ENCODE data around the gene TDRD7. TPM values are rescaled to one million over a fixed set of nuclear protein-coding genes. Genes with fewer than 3 reads are reported as not detected.

TDRD7 gene
- polyA plus RNA-seq, 1 donor from 2014 or later = 9.7 TPM

- H3K4me3 ChIP-seq (ENCODE audit: low read length) = no peak overlapping the region
- H3K27me3 ChIP-seq (ENCODE audit: insufficient read depth, low read depth, low read length) = no peaks in the 10 kb centered on the region
- H4K20me1 ChIP-seq (ENCODE audit: insufficient read depth) = no peaks in the 10 kb centered on the region
- no peak overlapping the region for H3K4me2 ChIP-seq (ENCODE audit: low read length)
- H3F3A ChIP-seq (ENCODE audit: insufficient read depth, low read length, poor library complexity, severe bottlenecking) = no peaks in the 10 kb centered on the region
- no peak overlapping the region for H3K27ac ChIP-seq (ENCODE audit: low read length)
- H3K9me2 ChIP-seq (ENCODE audit: insufficient read depth, low read length) = no peaks in the 10 kb centered on the region
- no peaks in the 10 kb centered on the region for H3K9me3 ChIP-seq (ENCODE audit: low read length)
- H3K9ac ChIP-seq (ENCODE audit: low read length) = no peak overlapping the region
- no peaks in the 10 kb centered on the region for H3K36me3 ChIP-seq (ENCODE audit: insufficient read depth, low read length)
- TF ChIP-seq POLR2AphosphoS5 (IDR thresholded peaks at IDR 0.05) (no peak), EP300 (conservative IDR thresholded peaks at IDR 0.05; ENCODE audit: poor library complexity, severe bottlenecking) (no peak), REST (IDR thresholded peaks at IDR 0.05; ENCODE audit: borderline replicate concordance) (no peak), SMC3 (conservative IDR thresholded peaks at IDR 0.05; ENCODE audit: poor library complexity) (no peak), CTCF (IDR thresholded peaks at IDR 0.05; ENCODE audit: poor library complexity, severe bottlenecking) (no peak), TAF1 (IDR thresholded peaks at IDR 0.05; ENCODE audit: low read depth) (no peak), EZH2 (IDR thresholded peaks at IDR 0.05; ENCODE audit: borderline replicate concordance, insufficient read depth, low read length, poor library complexity, severe bottlenecking) (no peak), MXI1 (conservative IDR thresholded peaks at IDR 0.05; ENCODE audit: poor library complexity, severe bottlenecking) (no peak), RAD21 (conservative IDR thresholded peaks at IDR 0.05) (no peak)
- H2AFZ ChIP-seq (ENCODE audit: low read depth, low read length) = no peak overlapping the region
- H3K79me2 ChIP-seq (replicated peaks; ENCODE audit: insufficient read depth, low read length) = no peaks in the 10 kb centered on the region
Measured at GRCh38 chr9:97535771-97536170, 123.9 kb downstream of the TDRD7 start.

- H3K9ac ChIP-seq (ENCODE audit: low read length) = no peak overlapping the region
- H3K4me2 ChIP-seq (ENCODE audit: low read length) = no peak overlapping the region
- no peaks in the 10 kb centered on the region for H3K36me3 ChIP-seq (ENCODE audit: insufficient read depth, low read length)
- H3K4me3 ChIP-seq (ENCODE audit: low read length) = no peak overlapping the region
- H3K79me2 ChIP-seq (replicated peaks; ENCODE audit: insufficient read depth, low read length) = no peaks in the 10 kb centered on the region
- no peaks in the 10 kb centered on the region for H4K20me1 ChIP-seq (ENCODE audit: insufficient read depth)
- no peaks in the 10 kb centered on the region for H3F3A ChIP-seq (ENCODE audit: insufficient read depth, low read length, poor library complexity, severe bottlenecking)
- no peaks in the 10 kb centered on the region for H3K9me2 ChIP-seq (ENCODE audit: insufficient read depth, low read length)
- no peak overlapping the region for H2AFZ ChIP-seq (ENCODE audit: low read depth, low read length)
- H3K27ac ChIP-seq (ENCODE audit: low read length) = no peak overlapping the region
- no peaks in the 10 kb centered on the region for H3K27me3 ChIP-seq (ENCODE audit: insufficient read depth, low read depth, low read length)
- H3K9me3 ChIP-seq (ENCODE audit: low read length) = no peaks in the 10 kb centered on the region
- no peak for TF ChIP-seq RAD21 (conservative IDR thresholded peaks at IDR 0.05)
- no peak for TF ChIP-seq TAF1 (IDR thresholded peaks at IDR 0.05; ENCODE audit: low read depth)
Measured at GRCh38 chr9:97536480-97536879, 124.6 kb downstream of the TDRD7 start.

- Histone ChIP-seq H3K27me3 (ENCODE audit: insufficient read depth, low read depth, low read length) (no peaks in the 10 kb centered on the region), H4K20me1 (ENCODE audit: insufficient read depth) (no peaks in the 10 kb centered on the region), H3K4me3 (ENCODE audit: low read length) (no peak overlapping the region), H3K79me2 (replicated peaks; ENCODE audit: insufficient read depth, low read length) (no peaks in the 10 kb centered on the region), H3F3A (ENCODE audit: insufficient read depth, low read length, poor library complexity, severe bottlenecking) (no peaks in the 10 kb centered on the region), H3K36me3 (ENCODE audit: insufficient read depth, low read length) (no peaks in the 10 kb centered on the region), H2AFZ (ENCODE audit: low read depth, low read length) (no peak overlapping the region), H3K27ac (ENCODE audit: low read length) (no peak overlapping the region), H3K9me3 (ENCODE audit: low read length) (no peaks in the 10 kb centered on the region), H3K9ac (ENCODE audit: low read length) (no peak overlapping the region), H3K9me2 (ENCODE audit: insufficient read depth, low read length) (no peaks in the 10 kb centered on the region), H3K4me2 (ENCODE audit: low read length) (no peak overlapping the region)
- TF ChIP-seq EP300 (conservative IDR thresholded peaks at IDR 0.05; ENCODE audit: poor library complexity, severe bottlenecking) (no peak), TAF1 (IDR thresholded peaks at IDR 0.05; ENCODE audit: low read depth) (no peak), REST (IDR thresholded peaks at IDR 0.05; ENCODE audit: borderline replicate concordance) (no peak), RAD21 (conservative IDR thresholded peaks at IDR 0.05) (no peak), CTCF (IDR thresholded peaks at IDR 0.05; ENCODE audit: poor library complexity, severe bottlenecking) (no peak), EZH2 (IDR thresholded peaks at IDR 0.05; ENCODE audit: borderline replicate concordance, insufficient read depth, low read length, poor library complexity, severe bottlenecking) (no peak), MXI1 (conservative IDR thresholded peaks at IDR 0.05; ENCODE audit: poor library complexity, severe bottlenecking) (no peak), POLR2AphosphoS5 (IDR thresholded peaks at IDR 0.05) (no peak), SMC3 (conservative IDR thresholded peaks at IDR 0.05; ENCODE audit: poor library complexity) (no peak)
Measured at GRCh38 chr9:97543561-97543960, 131.7 kb downstream of the TDRD7 start.
